Activated CD8-positive, alpha-beta T cell treated with anti-CD3 and anti-CD28 coated beads for 36 hours (primary cell): Measurements from ENCODE around the gene TGM4. TPM values are rescaled to one million over a fixed set of nuclear protein-coding genes. Genes with fewer than 3 reads are reported as not detected.

Experiments used
- ATAC-seq: fragments of 200-7000 bp; cut with Tn5 transposase; one replicate; pipeline ENCODE4 v1.10.0; 2021; ENCODE audit warnings: mild to moderate bottlenecking, moderate library complexity
- CTCF ChIA-PET: fragments of 350-600 bp; sonication (Branson Sonifier 250); formaldehyde crosslinking; loops from one replicate; lab custom pipeline; 2021; ENCODE audit warnings: antibody characterized with exemption; lab: Charles Lee
- POLR2A ChIA-PET: fragments of 350-600 bp; sonication (Branson Sonifier 250); formaldehyde crosslinking; loops from one replicate; lab custom pipeline; 2021; ENCODE audit warnings: antibody characterized with exemption; lab: Charles Lee
- DNase-seq: peaks from one replicate; pipeline ENCODE4 v3.0.0-alpha.2; 2020
- H3K27ac Mint-ChIP-seq: one replicate; pipeline ENCODE4 v1.8.0; 2021; ENCODE audit warnings: mild to moderate bottlenecking, mixed read lengths
- H3K27me3 Mint-ChIP-seq: one replicate; pipeline ENCODE4 v1.8.0; 2021; ENCODE audit warnings: mixed read lengths
- H3K36me3 Mint-ChIP-seq: one replicate; pipeline ENCODE4 v1.8.0; 2021; ENCODE audit warnings: low read depth, mixed read lengths
- H3K4me1 Mint-ChIP-seq: one replicate; pipeline ENCODE4 v1.8.0; 2021; ENCODE audit warnings: low read depth, mixed read lengths
- H3K4me3 Mint-ChIP-seq: one replicate; pipeline ENCODE4 v1.8.0; 2021; ENCODE audit warnings: mild to moderate bottlenecking, moderate library complexity, mixed read lengths
- H3K9me3 Mint-ChIP-seq: one replicate; pipeline ENCODE4 v1.8.0; 2021; ENCODE audit warnings: mixed read lengths
- CTCF ChIP-seq: fragments of 200-600 bp; IDR thresholded peaks from one replicate; pipeline ENCODE4 v1.8.0; 2022; ENCODE audit warnings: antibody characterized with exemption, mild to moderate bottlenecking
- intact Hi-C: fragments of 100-400 bp; cut with micrococcal nuclease; formaldehyde crosslinking; loops from one replicate; pipeline ENCODE4 v1.10.0; 2022
- total RNA-seq, 2 experiments: library from RNA; stranded (reverse); gene quantifications; one replicate each; pipeline ENCODE4 v1.2.3, GENCODE V29; 2021

TGM4 gene
- total RNA-seq, 2 experiments from 2014 or later = not detected

- Mint-ChIP-seq H3K27me3 (no peaks in the 10 kb centered on the region), H3K36me3 (peaks cover 14% of the 10 kb centered on the region), H3K9me3 (no peaks in the 10 kb centered on the region), H3K4me3 (no peak overlapping the region), H3K27ac (no peak overlapping the region), H3K4me1 (no peaks in the 10 kb centered on the region)
- ChIA-PET CTCF (interaction anchor here (3.4 kb wide), 1 partner anchor 12 kb away, joined by 18 read pairs; no protein-coding TSS in a partner anchor), POLR2A (no interaction called here)
- DNase-seq (no peak), ATAC-seq (no peak)
- intact Hi-C loops = no loop called here
- TF ChIP-seq CTCF = no peak
Observed at GRCh38 chr3:44926172-44926571, 51.8 kb downstream of the TGM4 start.

GRCh38 chr3:44926921-44927320 lies 52.5 kb downstream of the TGM4 start:
- POLR2A ChIA-PET = no interaction called here
- Mint-ChIP-seq H3K36me3 (peaks cover 14% of the 10 kb centered on the region), H3K4me3 (no peak overlapping the region), H3K4me1 (no peaks in the 10 kb centered on the region), H3K27me3 (no peaks in the 10 kb centered on the region), H3K9me3 (no peaks in the 10 kb centered on the region), H3K27ac (no peak overlapping the region)
- no peak for TF ChIP-seq CTCF
- CTCF ChIA-PET = no interaction called here
- intact Hi-C loops = no loop called here
- ATAC-seq = no peak
- DNase-seq = no peak

GRCh38 chr3:44927371-44927770 lies 53.0 kb downstream of the TGM4 start:
- CTCF ChIA-PET = no interaction called here
- Mint-ChIP-seq H3K4me1 (no peaks in the 10 kb centered on the region), H3K36me3 (peaks cover 14% of the 10 kb centered on the region), H3K4me3 (no peak overlapping the region), H3K9me3 (no peaks in the 10 kb centered on the region), H3K27me3 (no peaks in the 10 kb centered on the region), H3K27ac (peak overlapping the region; percentile 30)
- no peak for DNase-seq
- no peak for TF ChIP-seq CTCF
- intact Hi-C loops = no loop called here
- POLR2A ChIA-PET = no interaction called here
- no peak for ATAC-seq

GRCh38 chr3:44929782-44930181 lies 55.4 kb downstream of the TGM4 start:
- TF ChIP-seq CTCF = no peak
- H3K4me3 Mint-ChIP-seq = no peak overlapping the region
- ChIA-PET CTCF (no interaction called here), POLR2A (interaction anchor here (0.7 kb wide), 1 partner anchor 149 kb away, joined by 3 read pairs; no protein-coding TSS in a partner anchor)
- H3K27ac Mint-ChIP-seq = no peak overlapping the region
- no peaks in the 10 kb centered on the region for H3K4me1 Mint-ChIP-seq
- no peak for ATAC-seq
- intact Hi-C loops = no loop called here
- H3K36me3 Mint-ChIP-seq = peaks cover 21% of the 10 kb centered on the region
- no peaks in the 10 kb centered on the region for H3K27me3 Mint-ChIP-seq
- H3K9me3 Mint-ChIP-seq = no peaks in the 10 kb centered on the region
- no peak for DNase-seq

GRCh38 chr3:44930911-44931310 lies 56.5 kb downstream of the TGM4 start:
- no peak overlapping the region for H3K27ac Mint-ChIP-seq
- H3K4me3 Mint-ChIP-seq = no peak overlapping the region
- H3K36me3 Mint-ChIP-seq = peaks cover 14% of the 10 kb centered on the region
- no peak for ATAC-seq
- intact Hi-C loops = no loop called here
- H3K4me1 Mint-ChIP-seq = peaks cover under 1% of the 10 kb centered on the region
- CTCF ChIA-PET = no interaction called here
- no peaks in the 10 kb centered on the region for H3K9me3 Mint-ChIP-seq
- POLR2A ChIA-PET = interaction anchor here (0.5 kb wide), 1 partner anchor 446 kb away, joined by 3 read pairs; no protein-coding TSS in a partner anchor
- no peaks in the 10 kb centered on the region for H3K27me3 Mint-ChIP-seq
- TF ChIP-seq CTCF = no peak
- DNase-seq = no peak
